Breast epithelium (tissue), 3 donors: Measurements from ENCODE around the gene UTP25.

ENCODE experiments used
- POLR2A ChIP-seq: fragments of 450-650 bp; IDR thresholded peaks from one replicate; pipeline ENCODE4 v1.6.1; 2016; ENCODE audit warnings: antibody characterized with exemption, mild to moderate bottlenecking, moderate library complexity
- TF ChIP-seq, protein P1 (sequence below), 3 donors: fragments of 450-650 bp; IDR thresholded peaks; one replicate each; pipeline ENCODE4 v1.5.1; 2016 to 2017; ENCODE audit warnings: antibody characterized with exemption in 3 of 3, mild to moderate bottlenecking in 3 of 3, moderate library complexity in 3 of 3

DNA sequence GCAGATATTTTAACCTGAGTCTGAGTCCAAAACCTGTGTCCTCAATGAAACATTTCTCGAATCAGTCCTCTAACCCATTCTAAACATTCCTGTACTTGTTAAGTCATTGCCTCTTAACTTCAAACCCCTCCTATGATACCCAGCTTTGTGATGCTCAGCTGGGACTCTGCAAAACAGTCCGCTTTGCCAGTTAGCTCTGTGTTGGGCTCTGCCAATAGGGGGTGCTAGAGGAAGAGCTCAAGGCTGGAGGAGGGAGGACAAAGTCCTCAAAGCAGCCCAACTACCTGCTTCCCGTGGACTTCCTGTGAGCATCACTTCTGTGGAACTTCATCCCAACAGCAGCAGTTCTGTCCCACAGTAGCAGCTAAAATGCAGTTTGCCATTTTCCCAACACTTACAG, 72.2 kb downstream of the UTP25 start:
- no peak for TF ChIP-seq POLR2A
- TF ChIP-seq, protein P1, sequence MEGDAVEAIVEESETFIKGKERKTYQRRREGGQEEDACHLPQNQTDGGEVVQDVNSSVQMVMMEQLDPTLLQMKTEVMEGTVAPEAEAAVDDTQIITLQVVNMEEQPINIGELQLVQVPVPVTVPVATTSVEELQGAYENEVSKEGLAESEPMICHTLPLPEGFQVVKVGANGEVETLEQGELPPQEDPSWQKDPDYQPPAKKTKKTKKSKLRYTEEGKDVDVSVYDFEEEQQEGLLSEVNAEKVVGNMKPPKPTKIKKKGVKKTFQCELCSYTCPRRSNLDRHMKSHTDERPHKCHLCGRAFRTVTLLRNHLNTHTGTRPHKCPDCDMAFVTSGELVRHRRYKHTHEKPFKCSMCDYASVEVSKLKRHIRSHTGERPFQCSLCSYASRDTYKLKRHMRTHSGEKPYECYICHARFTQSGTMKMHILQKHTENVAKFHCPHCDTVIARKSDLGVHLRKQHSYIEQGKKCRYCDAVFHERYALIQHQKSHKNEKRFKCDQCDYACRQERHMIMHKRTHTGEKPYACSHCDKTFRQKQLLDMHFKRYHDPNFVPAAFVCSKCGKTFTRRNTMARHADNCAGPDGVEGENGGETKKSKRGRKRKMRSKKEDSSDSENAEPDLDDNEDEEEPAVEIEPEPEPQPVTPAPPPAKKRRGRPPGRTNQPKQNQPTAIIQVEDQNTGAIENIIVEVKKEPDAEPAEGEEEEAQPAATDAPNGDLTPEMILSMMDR (IDR thresholded peaks at IDR 0.05), result no peak
